Psoas muscle (tissue), 8 donors: ENCODE data around the gene GUCA2A. TPM values are rescaled to one million over a fixed set of nuclear protein-coding genes. Genes with fewer than 3 reads are reported as not detected.

Experiments
- ATAC-seq, 4 donors: fragments of 200-7000 bp; cut with Tn5 transposase; one replicate each; pipeline ENCODE4 v1.9.1; 2020; ENCODE audit warnings: moderate library complexity in 3 of 4, mild to moderate bottlenecking in 2 of 4
- DNase-seq, 2 donors: peaks; one replicate each; pipeline ENCODE4 v3.0.0-alpha.2; 2020
- H3K27ac ChIP-seq: fragments of 200-600 bp; one replicate; pipeline ENCODE4 v1.8.0; 2022
- H3K27me3 ChIP-seq, 3 donors: fragments of 200-600 bp in 1 of 3; one replicate each; pipeline versions ENCODE4 v1.6.1 to v1.8.0; 2013 to 2022; ENCODE audit warnings: low read length in 2 of 3, mild to moderate bottlenecking in 2 of 3, moderate library complexity in 1 of 3; ENCODE audit not compliant: insufficient read depth in 3 of 3
- H3K36me3 ChIP-seq, 2 donors: fragments of 200-600 bp in 1 of 2; one replicate each; pipeline versions ENCODE4 v1.6.1 to v1.8.0; 2013 to 2022; ENCODE audit warnings: low read depth in 1 of 2, mild to moderate bottlenecking in 1 of 2, moderate library complexity in 1 of 2; ENCODE audit not compliant: insufficient read depth in 1 of 2
- H3K4me1 ChIP-seq: fragments of 200-600 bp; one replicate; pipeline ENCODE4 v1.8.0; 2022
- H3K4me3 ChIP-seq: fragments of 200-600 bp; one replicate; pipeline ENCODE4 v1.8.0; 2022; ENCODE audit warnings: mild to moderate bottlenecking
- H3K9me3 ChIP-seq: fragments of 200-600 bp; one replicate; pipeline ENCODE4 v1.8.0; 2022
- CTCF ChIP-seq: fragments of 200-600 bp; IDR thresholded peaks from one replicate; pipeline ENCODE4 v1.8.0; 2022; ENCODE audit warnings: antibody characterized with exemption
- WGBS, 3 donors: extraction: QIAGEN DNeasy Blood & Tissue Kit; methylation state at CpG; one replicate each; pipeline versions ENCODE4 v1.1.6 to v1.1.7; 2013; 5-methylcytosine and 5-hydroxymethylcytosine counted together
- intact Hi-C, 2 donors: fragments of 100-400 bp; cut with DNase I; formaldehyde crosslinking; loops; one replicate each; pipeline versions ENCODE4 v1.11.0 to v1.14.2; 2022
- polyA plus RNA-seq, 3 donors: library from polyadenylated mRNA; stranded (reverse); fragments of 200-250 nt; gene quantifications; one replicate each; pipeline ENCODE4 v1.2.3, GENCODE V29; 2013
- total RNA-seq, 4 donors: library from RNA; stranded (reverse); fragmentation: NEBNext Ultra II Directional in 2 of 4; extraction: Animal tissue kit (Norgen Biotek cat#: 25700) in 2 of 4; gene quantifications; one replicate each; pipeline versions ENCODE4 v1.2.1 to v1.2.4, GENCODE V29; 2021 to 2023
- donor health status: healthy with polysubstance abuse.
- donor health status: DM: no; HTN: no; CAD: no; lungs with moderate emphysema.
- donor health status: Bipolar disorder and iron deficiency.
- donor health status: healthy.
- donor health status: DM: yes; HTN: yes; CAD: no.
- donor health status: DM: no; HTN: no; CAD: no.
- donor health status: DM: no; HTN: no; CAD: no.
- donor health status: DM: yes; HTN: yes; CAD: no.

Gene GUCA2A
- total and polyA plus RNA-seq, 7 donors: 0.44 TPM; not detected in 6

GRCh38 chr1:42191319-42191718, 26.8 kb upstream of the GUCA2A start:
- Histone ChIP-seq H3K27me3 (no peaks in the 10 kb centered on the region), H3K27ac (no peak overlapping the region), H3K9me3 (no peaks in the 10 kb centered on the region), H3K4me3 (no peak overlapping the region), H3K36me3 (peaks cover 3 to 84% of the 10 kb centered on the region in 2 donors), H3K4me1 (no peaks in the 10 kb centered on the region)
- no peak for ATAC-seq
- intact Hi-C loops: no loop called here
- TF ChIP-seq CTCF: no peak
- DNase-seq: no peak
- 92 to 95% (median 94%) methylated on average over 8 of the region's 8 CpGs for WGBS, 3 donors

GRCh38 chr1:42189931-42190853, 25.6 kb upstream of the GUCA2A start:
- intact Hi-C loops: no loop called here
- H3K27ac ChIP-seq: no peak overlapping the region
- TF ChIP-seq CTCF: no peak
- H3K4me3 ChIP-seq: no peak overlapping the region
- DNase-seq: no peak
- no peaks in the 10 kb centered on the region for H3K27me3 ChIP-seq
- ATAC-seq: no peak
- H3K9me3 ChIP-seq: no peaks in the 10 kb centered on the region
- H3K36me3 ChIP-seq: peaks cover 3 to 83% of the 10 kb centered on the region in 2 donors
- 87 to 89% (median 88%) methylated on average over 6 of the region's 6 CpGs for WGBS, 3 donors
- no peaks in the 10 kb centered on the region for H3K4me1 ChIP-seq

GRCh38 chr1:42186152-42186551, 21.6 kb upstream of the GUCA2A start:
- intact Hi-C loops: no loop called here
- no peak overlapping the region for H3K27ac ChIP-seq
- H3K4me1 ChIP-seq: no peaks in the 10 kb centered on the region
- H3K27me3 ChIP-seq: no peaks in the 10 kb centered on the region
- no peak for TF ChIP-seq CTCF
- 69 to 77% (median 70%) methylated on average over 3 of the region's 3 CpGs for WGBS, 3 donors
- ATAC-seq (no peak), DNase-seq (no peak)
- peaks cover 7 to 90% of the 10 kb centered on the region in 2 donors for H3K36me3 ChIP-seq
- no peak overlapping the region for H3K4me3 ChIP-seq
- no peaks in the 10 kb centered on the region for H3K9me3 ChIP-seq

- Histone ChIP-seq H3K9me3 (no peaks in the 10 kb centered on the region), H3K27me3 (no peaks in the 10 kb centered on the region), H3K4me3 (no peak overlapping the region), H3K27ac (no peak overlapping the region), H3K4me1 (no peaks in the 10 kb centered on the region), H3K36me3 (peaks cover 7 to 95% of the 10 kb centered on the region in 2 donors)
- no peak for ATAC-seq
- WGBS, 3 donors: 74 to 95% (median 87%) methylated on average over 3 of the region's 3 CpGs
- intact Hi-C loops: no loop called here
- TF ChIP-seq CTCF: no peak
- DNase-seq: no peak
Observed at GRCh38 chr1:42184616-42185015, 20.1 kb upstream of the GUCA2A start.
